Endothelial cell of umbilical vein (primary cell): ENCODE results near the gene ATP5PD. TPM values are rescaled to one million over a fixed set of nuclear protein-coding genes. Genes with fewer than 3 reads are reported as not detected.

Experiments used
- BruUV-seq: library from RNA; stranded (reverse); fragments of 400-500 nt; replicated peaks from 2 replicates; lab custom pipeline; 2021; lab: Mats Ljungman, UMichigan
- CTCF ChIA-PET: fragments of 300-600, 350-600 bp; sonication (Branson Sonifier 250); formaldehyde crosslinking; loops from one replicate; lab custom pipeline; 2021; ENCODE audit warnings: antibody characterized with exemption, inconsistent platforms; lab: Charles Lee
- POLR2A ChIA-PET: fragments of 300-600, 350-600 bp; sonication (Branson Sonifier 250); formaldehyde crosslinking; loops from one replicate; lab custom pipeline; 2021; ENCODE audit warnings: antibody characterized with exemption, inconsistent platforms; lab: Charles Lee
- DNase-seq: peaks from one replicate; pipeline ENCODE4 v3.0.0-alpha.2; 2011; ENCODE audit warnings: low read depth, low spot score
- FAIRE-seq: peaks from 2 replicates; lab custom pipeline; 2011; peaks lifted over from hg19 to GRCh38; lab: Jason Lieb, UNC
- H2AFZ ChIP-seq: 2 replicates; pipeline ENCODE4 v1.6.0; 2012; ENCODE audit warnings: low read depth, low read length, control low read depth, inconsistent platforms
- H3K27ac ChIP-seq: 2 replicates; pipeline ENCODE4 v1.5.1; 2011; ENCODE audit warnings: low read depth, mild to moderate bottlenecking, control low read depth, low read length, moderate library complexity; ENCODE audit not compliant: insufficient read depth
- H3K27me3 ChIP-seq, 2 experiments: 2 replicates each; pipeline versions ENCODE4 v1.6.0 to v1.6.1; 2011; ENCODE audit warnings: low read length in 2 of 2, mixed read lengths in 1 of 2; ENCODE audit not compliant: control insufficient read depth in 2 of 2, insufficient read depth in 2 of 2
- H3K36me3 ChIP-seq, 2 experiments: 2 replicates in 1 of 2; 3 replicates in 1 of 2; pipeline ENCODE4 v1.5.1; 2011; ENCODE audit warnings: low read length in 2 of 2, mild to moderate bottlenecking in 1 of 2, moderate library complexity in 1 of 2; ENCODE audit not compliant: control insufficient read depth in 2 of 2, insufficient read depth in 2 of 2; ENCODE audit errors: extremely low read depth in 1 of 2
- H3K4me1 ChIP-seq: 3 replicates; pipeline ENCODE4 v1.5.1; 2011; ENCODE audit warnings: mild to moderate bottlenecking, low read length; ENCODE audit not compliant: control insufficient read depth, insufficient read depth; ENCODE audit errors: extremely low read depth
- H3K4me2 ChIP-seq: 2 replicates; pipeline ENCODE4 v1.6.1; 2011; ENCODE audit warnings: low read length, control low read depth, mixed read lengths; ENCODE audit not compliant: insufficient read depth
- H3K4me3 ChIP-seq, 3 experiments: fragments of 200-600 bp in 1 of 3; sonication (generic), shearing (Covaris generic) in 1 of 3; replicated peaks in 1 of 3; 2 replicates each; pipeline ENCODE4 v1.5.1; 2011 to 2016; ENCODE audit warnings: control low read depth in 3 of 3, low read length in 3 of 3, mild to moderate bottlenecking in 2 of 3, inconsistent platforms in 1 of 3, low read depth in 1 of 3, moderate library complexity in 1 of 3; ENCODE audit not compliant: insufficient read depth in 1 of 3
- H3K79me2 ChIP-seq: 2 replicates; pipeline ENCODE4 v1.6.0; 2012; ENCODE audit warnings: low read length, inconsistent platforms; ENCODE audit not compliant: control insufficient read depth, insufficient read depth
- H3K9ac ChIP-seq: replicated peaks from 2 replicates; pipeline ENCODE3; 2011; ENCODE audit warnings: low read length, control low read depth; ENCODE audit not compliant: insufficient read depth; ENCODE audit errors: extremely low read depth
- H3K9me1 ChIP-seq: replicated peaks from 3 replicates; pipeline ENCODE4 v1.6.0; 2011; ENCODE audit warnings: mild to moderate bottlenecking, low read length; ENCODE audit not compliant: control insufficient read depth, insufficient read depth; ENCODE audit errors: extremely low read depth
- H3K9me3 ChIP-seq: replicated peaks from 2 replicates; pipeline ENCODE4 v1.5.1; 2012; ENCODE audit warnings: low read length, inconsistent platforms; ENCODE audit not compliant: control insufficient read depth, insufficient read depth
- H4K20me1 ChIP-seq: replicated peaks from 2 replicates; pipeline ENCODE3; 2011; ENCODE audit warnings: mild to moderate bottlenecking, low read length; ENCODE audit not compliant: control insufficient read depth, insufficient read depth; ENCODE audit errors: extremely low read depth
- EZH2 ChIP-seq: IDR thresholded peaks from 2 replicates; pipeline ENCODE4 v1.6.1; 2012; ENCODE audit warnings: borderline replicate concordance, low read depth, mild to moderate bottlenecking, moderate library complexity, low read length, inconsistent platforms; ENCODE audit not compliant: severe bottlenecking
- FOS ChIP-seq: IDR thresholded peaks from 2 replicates; pipeline ENCODE4 v1.6.1; 2011; ENCODE audit warnings: mild to moderate bottlenecking, low read length, moderate library complexity, borderline replicate concordance; ENCODE audit not compliant: insufficient read depth
- GATA2 ChIP-seq: IDR thresholded peaks from 2 replicates; pipeline ENCODE4 v1.7.0; 2011; ENCODE audit warnings: low read depth, mild to moderate bottlenecking, moderate library complexity, mixed read lengths, low read length; ENCODE audit not compliant: insufficient read length, insufficient read depth
- JUN ChIP-seq: IDR thresholded peaks from 2 replicates; pipeline ENCODE4 v1.6.1; 2011; ENCODE audit warnings: borderline replicate concordance, low read depth; ENCODE audit not compliant: insufficient read length, insufficient read depth
- MYC ChIP-seq: IDR thresholded peaks from one replicate; pipeline ENCODE4 v1.6.1; 2011; ENCODE audit warnings: mild to moderate bottlenecking, low read depth, low read length
- POLR2A ChIP-seq: IDR thresholded peaks from 2 replicates; pipeline ENCODE4 v1.6.1; 2012; ENCODE audit warnings: low read depth, mild to moderate bottlenecking, control low read depth, low read length
- POLR2AphosphoS5 ChIP-seq: IDR thresholded peaks from 2 replicates; pipeline ENCODE4 v1.6.1; 2012; ENCODE audit warnings: low read depth, mild to moderate bottlenecking, control low read depth, low read length, moderate library complexity; ENCODE audit not compliant: insufficient read depth
- dilution Hi-C: fragments of 300-500 bp; cut with MboI; formaldehyde crosslinking; loops from one replicate; pipeline ENCODE4 v1.15.0; 2019; ENCODE audit warnings: low sequenced_read_pairs; ENCODE audit not compliant: extremely low pct_ligation_motif_present
- intact Hi-C: fragments of 100-400 bp; cut with micrococcal nuclease; formaldehyde crosslinking; loops from one replicate; pipeline ENCODE4 v1.10.0; 2022
- polyA plus RNA-seq, 4 experiments: library from polyadenylated mRNA; depleted of rRNA in 3 of 4; stranded (reverse) in 3 of 4; unstranded in 1 of 4; fragments of >200 nt; gene quantifications; 2 replicates each; pipeline versions ENCODE4 v1.2.1 to v1.2.3, GENCODE V29; 2011 to 2012; ENCODE audit warnings: missing spikeins in 1 of 4
- total RNA-seq: library from RNA; stranded (reverse); gene quantifications from 2 replicates; pipeline ENCODE4 v1.2.3, GENCODE V29; 2021
- TF ChIP-seq, protein P1 (sequence below): IDR thresholded peaks from 2 replicates; pipeline ENCODE4 v1.6.1; 2011; ENCODE audit not compliant: insufficient read depth, insufficient read length
- TF ChIP-seq, protein P2 (sequence below), 2 donors: IDR thresholded peaks; 1 replicate in 1 of 2; 2 replicates in 1 of 2; pipeline ENCODE4 v1.5.1; 2011; ENCODE audit warnings: low read length in 2 of 2, mild to moderate bottlenecking in 2 of 2, moderate library complexity in 2 of 2, control low read depth in 1 of 2, inconsistent platforms in 1 of 2, low read depth in 1 of 2; ENCODE audit not compliant: insufficient read depth in 1 of 2; ENCODE audit errors: extremely low read depth in 1 of 2

The ATP5PD gene
- total and polyA plus RNA-seq, 2 donors (not counting 3 experiments of a cell fraction or from before 2014, with no cell fraction given): 182 to 200 TPM

DNA sequence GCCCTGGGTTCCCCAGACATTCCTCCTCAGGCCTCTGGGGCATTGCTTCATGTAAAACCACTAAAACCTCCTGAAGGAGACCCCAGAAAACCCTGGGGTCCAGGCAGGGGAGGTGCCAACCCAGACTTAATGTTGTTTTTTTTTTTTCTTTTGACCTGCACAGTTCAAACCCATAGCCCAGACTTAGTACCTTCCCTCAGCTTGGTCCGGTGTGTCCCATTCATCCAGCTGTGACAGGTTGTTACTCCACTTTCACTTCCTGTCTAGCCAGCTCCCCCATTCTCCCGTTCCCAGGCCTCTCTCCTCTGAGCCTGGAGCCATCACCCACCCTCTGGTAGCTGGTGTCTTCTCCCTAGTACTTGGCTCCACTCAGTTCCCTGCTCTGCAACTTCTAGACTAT, 54.5 kb downstream of the ATP5PD start:
- POLR2A ChIA-PET: no interaction called here
- no TSS peak for BruUV-seq
- Histone ChIP-seq H3K4me3 (no peak overlapping the region), H4K20me1 (no peaks in the 10 kb centered on the region), H3K9me1 (no peaks in the 10 kb centered on the region), H3K4me1 (peaks cover 9% of the 10 kb centered on the region), H3K79me2 (peaks cover 23% of the 10 kb centered on the region), H3K27me3 (no peaks in the 10 kb centered on the region), H3K36me3 (no peaks in the 10 kb centered on the region), H3K4me2 (no peak overlapping the region), H3K9ac (no peak overlapping the region), H2AFZ (no peak overlapping the region), H3K27ac (no peak overlapping the region), H3K9me3 (no peaks in the 10 kb centered on the region)
- DNase-seq: no peak
- CTCF ChIA-PET: interaction anchor here (0.8 to 2.0 kb wide), 4 partner anchors 20 to 31 kb away, joined by 3 to 13 read pairs (median 4); partner anchors contain the start of gene MRPL58
- intact Hi-C loops (no loop called here), dilution Hi-C loops (no loop called here)
- TF ChIP-seq JUN (no peak), POLR2AphosphoS5 (no peak), GATA2 (no peak), FOS (no peak), EZH2 (no peak), POLR2A (no peak), MYC (no peak)
- TF ChIP-seq, protein P1, sequence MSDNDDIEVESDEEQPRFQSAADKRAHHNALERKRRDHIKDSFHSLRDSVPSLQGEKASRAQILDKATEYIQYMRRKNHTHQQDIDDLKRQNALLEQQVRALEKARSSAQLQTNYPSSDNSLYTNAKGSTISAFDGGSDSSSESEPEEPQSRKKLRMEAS: no peak
- TF ChIP-seq, protein P2, sequence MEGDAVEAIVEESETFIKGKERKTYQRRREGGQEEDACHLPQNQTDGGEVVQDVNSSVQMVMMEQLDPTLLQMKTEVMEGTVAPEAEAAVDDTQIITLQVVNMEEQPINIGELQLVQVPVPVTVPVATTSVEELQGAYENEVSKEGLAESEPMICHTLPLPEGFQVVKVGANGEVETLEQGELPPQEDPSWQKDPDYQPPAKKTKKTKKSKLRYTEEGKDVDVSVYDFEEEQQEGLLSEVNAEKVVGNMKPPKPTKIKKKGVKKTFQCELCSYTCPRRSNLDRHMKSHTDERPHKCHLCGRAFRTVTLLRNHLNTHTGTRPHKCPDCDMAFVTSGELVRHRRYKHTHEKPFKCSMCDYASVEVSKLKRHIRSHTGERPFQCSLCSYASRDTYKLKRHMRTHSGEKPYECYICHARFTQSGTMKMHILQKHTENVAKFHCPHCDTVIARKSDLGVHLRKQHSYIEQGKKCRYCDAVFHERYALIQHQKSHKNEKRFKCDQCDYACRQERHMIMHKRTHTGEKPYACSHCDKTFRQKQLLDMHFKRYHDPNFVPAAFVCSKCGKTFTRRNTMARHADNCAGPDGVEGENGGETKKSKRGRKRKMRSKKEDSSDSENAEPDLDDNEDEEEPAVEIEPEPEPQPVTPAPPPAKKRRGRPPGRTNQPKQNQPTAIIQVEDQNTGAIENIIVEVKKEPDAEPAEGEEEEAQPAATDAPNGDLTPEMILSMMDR (IDR thresholded peaks at IDR 0.05; ENCODE audit: extremely low read depth in 1 of 2, insufficient read depth in 1 of 2, low read depth in 1 of 2, low read length in 2 of 2): no peak
- no peak for FAIRE-seq
